GM18909 (cell line): ENCODE measurements around the gene KRTAP5-3.
A peak's percentile ranks its signal among the peaks of the same experiment; 100 is the strongest.
"Not testable (repeated sequence)": the region's sequence is repeated elsewhere in the genome, so short reads cannot be mapped to it uniquely, and the experiment has no call there.

Experiments used
- ATAC-seq: cut with Tn5 transposase; IDR thresholded peaks from one replicate; pipeline ENCODE4 v1.9.1; 2021; ENCODE audit warnings: mild to moderate bottlenecking; ENCODE audit not compliant: unreplicated experiment, poor library complexity

The KRTAP5-3 gene

GRCh38 chr11:1624621-1625020 is 16.4 kb upstream of the KRTAP5-3 start:
- no peak for ATAC-seq

DNA sequence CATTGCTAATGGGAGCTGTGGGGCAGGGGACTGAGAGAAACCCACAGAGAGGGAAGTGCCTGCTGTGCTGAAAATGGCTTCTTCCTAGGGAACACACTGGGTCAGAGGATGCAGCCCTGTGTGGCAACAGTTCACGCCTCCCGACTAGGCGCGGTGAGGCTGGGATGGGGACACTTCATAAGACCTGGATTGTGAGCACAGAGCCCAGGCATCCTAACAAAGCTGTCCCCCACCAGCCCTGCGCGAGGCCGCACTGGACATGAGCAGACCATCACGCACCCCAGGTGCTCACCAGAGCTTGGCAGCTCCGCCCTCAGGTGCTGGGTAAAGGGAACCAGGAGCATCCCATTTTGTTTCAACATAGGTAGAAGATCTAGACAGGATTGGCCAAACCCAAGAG is 15.5 kb upstream of the KRTAP5-3 start:
- no peak for ATAC-seq

GRCh38 chr11:1622086-1622485 is 13.8 kb upstream of the KRTAP5-3 start, which contains the start of gene KRTAP5-4:
TSS of gene KRTAP5-4 (minus strand) at chr11:1622138. CDS start at chr11:1622093, 45 bp downstream.
- no peak for ATAC-seq

- no peak for ATAC-seq
Observed at GRCh38 chr11:1619449-1619848, 11.2 kb upstream of the KRTAP5-3 start.

DNA sequence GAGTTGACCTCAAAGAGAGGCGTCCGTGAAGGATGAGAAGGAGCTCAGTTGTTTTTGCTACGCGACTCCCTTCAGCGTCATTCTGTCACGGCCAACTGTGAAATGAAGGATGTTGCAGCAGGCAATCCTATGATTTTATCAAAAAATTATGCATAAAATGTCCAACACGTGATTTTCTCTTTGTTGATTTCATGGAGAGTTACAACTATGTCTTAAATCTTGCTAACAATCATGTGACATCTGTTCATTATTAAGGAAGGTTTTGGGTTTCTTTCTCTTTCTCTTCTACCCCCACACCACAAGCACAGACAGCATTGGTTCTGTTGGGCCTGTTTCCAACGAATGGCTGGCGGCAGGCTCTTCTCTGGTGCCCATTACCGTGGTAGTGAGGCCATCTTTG is 10.0 kb upstream of the KRTAP5-3 start:
- ATAC-seq: no peak

- ATAC-seq: not testable (repeated sequence)
Observed at GRCh38 chr11:1607901-1608300, 362 bp downstream of the KRTAP5-3 start.

DNA sequence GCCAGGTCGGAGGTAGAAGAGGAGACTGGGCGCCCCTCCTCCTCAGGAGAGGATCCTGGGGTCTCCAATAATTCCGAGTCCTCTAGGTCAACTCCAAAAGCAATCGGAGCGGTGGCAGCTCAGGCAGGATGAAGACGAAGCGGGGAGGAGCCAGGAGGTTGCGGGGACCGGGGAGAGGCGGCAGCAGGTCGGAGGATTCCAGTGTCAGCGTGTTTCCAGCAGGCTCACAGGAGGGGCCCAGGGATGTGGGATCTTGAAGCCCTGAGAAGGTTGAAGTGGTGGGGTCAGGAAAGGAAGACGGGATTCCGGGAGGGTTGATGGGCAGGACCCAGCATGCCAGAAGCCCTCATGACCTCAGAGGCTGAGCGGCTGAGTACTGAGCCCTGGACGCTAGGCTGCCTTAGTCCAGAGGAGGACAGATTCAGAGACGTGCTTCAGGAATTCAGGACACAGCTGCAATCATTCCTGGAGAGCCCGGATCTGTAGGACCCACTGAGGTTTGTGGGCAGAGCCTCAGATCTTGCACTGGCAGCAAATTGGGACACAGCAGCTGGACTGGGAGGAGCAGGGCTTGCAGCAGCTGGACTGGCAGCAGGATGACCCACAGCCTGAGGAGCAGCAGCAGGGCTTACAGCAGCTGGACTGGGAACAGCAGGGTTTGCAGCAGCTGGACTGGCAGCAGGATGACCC is 962 bp downstream of the KRTAP5-3 start:
- ATAC-seq: not testable (repeated sequence)

DNA sequence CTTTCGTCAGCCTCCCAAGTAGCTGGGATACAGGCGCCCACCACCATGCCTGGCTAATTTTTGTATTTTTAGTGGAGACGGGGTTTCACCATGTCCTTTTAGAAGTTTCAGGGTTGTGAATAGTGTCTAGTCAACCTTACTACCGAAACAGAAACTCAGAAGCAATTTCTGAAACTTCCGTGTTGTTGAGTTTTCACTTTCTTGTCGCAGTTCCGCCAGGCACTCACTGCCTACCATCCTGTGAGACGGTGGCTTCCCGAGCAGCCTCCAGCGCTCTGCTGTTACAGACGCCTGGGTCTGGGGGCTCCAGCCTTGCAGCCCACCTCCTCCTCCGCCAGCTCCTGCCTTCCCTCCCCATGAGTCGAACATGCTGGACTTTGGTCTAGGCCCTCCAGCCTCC is 2.3 kb downstream of the KRTAP5-3 start:
- ATAC-seq: peak; percentile 81

GRCh38 chr11:1604711-1605110 is 3.6 kb downstream of the KRTAP5-3 start:
- ATAC-seq: no peak

GRCh38 chr11:1604181-1604580 is 4.1 kb downstream of the KRTAP5-3 start:
- ATAC-seq: no peak

- no peak for ATAC-seq
Observed at GRCh38 chr11:1603629-1604028, 4.6 kb downstream of the KRTAP5-3 start.

- ATAC-seq: not testable (repeated sequence)
Observed at GRCh38 chr11:1601663-1602062, 6.6 kb downstream of the KRTAP5-3 start.

- no peak for ATAC-seq
Observed at GRCh38 chr11:1600626-1601025, 7.6 kb downstream of the KRTAP5-3 start.

GRCh38 chr11:1598816-1599215 is 9.4 kb downstream of the KRTAP5-3 start:
- no peak for ATAC-seq

DNA sequence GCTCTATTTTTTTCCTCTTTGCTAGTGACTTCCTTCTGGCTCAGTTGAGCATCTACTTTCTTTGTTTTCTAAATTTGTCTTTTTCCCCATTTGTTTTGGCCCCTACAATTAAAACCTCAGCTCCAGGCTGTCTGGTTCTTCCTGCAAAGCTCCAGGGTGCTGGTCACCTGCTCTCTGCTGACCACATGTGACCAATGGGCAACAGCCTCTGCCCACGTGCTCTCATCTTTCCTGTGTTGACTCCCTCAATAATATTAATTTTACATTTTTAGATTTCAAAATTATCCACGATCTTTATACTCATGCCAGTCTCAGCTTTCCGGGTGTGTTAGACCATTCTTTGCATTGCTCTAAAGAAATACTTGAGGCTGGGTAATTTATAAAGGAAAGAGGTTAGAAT is 9.9 kb downstream of the KRTAP5-3 start:
- not testable (repeated sequence) for ATAC-seq

DNA sequence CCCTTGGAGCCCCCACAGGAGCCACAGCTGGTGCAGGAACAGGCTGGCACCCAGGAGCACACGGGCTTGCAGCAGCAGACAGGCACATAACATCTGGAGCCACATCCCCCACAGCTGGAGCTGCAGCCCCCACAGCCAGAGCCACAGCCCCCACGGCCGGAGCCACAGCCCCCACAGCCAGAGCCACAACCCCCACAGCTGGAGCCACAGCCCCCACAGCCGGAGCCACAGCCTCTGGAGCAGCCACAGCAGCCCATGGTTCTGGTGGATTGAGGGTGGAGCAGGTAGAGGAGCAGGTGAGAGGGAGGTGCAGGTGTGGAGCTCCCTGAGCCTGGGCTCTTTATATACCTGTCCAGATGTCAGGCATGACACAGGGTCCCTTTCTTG is 10.3 kb downstream of the KRTAP5-3 start, which contains the start of gene KRTAP5-2:
Gene KRTAP5-2, minus strand, starts transcription at position 301 of the 387 bp plus-strand sequence. Its CDS starts 44 bp downstream, at position 257.
- ATAC-seq: no peak

- no peak for ATAC-seq
Observed at GRCh38 chr11:1597331-1597993, 10.8 kb downstream of the KRTAP5-3 start.

GRCh38 chr11:1596576-1597121 is 11.6 kb downstream of the KRTAP5-3 start:
- not testable (repeated sequence) for ATAC-seq

DNA sequence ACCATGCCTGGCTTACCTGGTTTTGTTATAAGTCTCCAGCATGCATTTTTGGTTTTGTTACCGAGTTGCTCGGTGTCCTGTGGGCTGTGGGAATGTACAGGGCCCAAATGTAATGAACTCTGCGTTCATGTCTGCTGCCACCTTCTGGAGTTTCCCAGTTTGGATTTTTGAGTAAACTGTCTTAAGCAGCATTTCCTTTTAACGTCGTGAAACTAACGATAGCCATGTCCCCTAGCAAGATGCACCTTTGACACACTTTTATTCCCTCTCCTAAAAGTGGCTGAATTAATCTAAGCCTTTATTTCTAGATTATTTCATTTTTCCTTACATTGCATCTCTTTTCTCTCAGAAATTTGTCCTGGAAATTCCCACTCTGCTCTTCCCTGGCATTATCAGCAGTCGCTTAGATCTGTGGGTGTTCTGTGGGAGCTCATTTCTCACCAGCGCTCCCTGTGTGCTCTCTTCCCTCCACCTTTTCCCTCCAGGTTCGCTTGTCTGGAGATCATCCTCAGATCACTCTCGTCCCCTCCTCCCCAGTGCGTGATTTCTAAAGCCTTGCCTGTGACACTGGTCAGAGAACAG is 12.2 kb downstream of the KRTAP5-3 start:
- not testable (repeated sequence) for ATAC-seq

- ATAC-seq: no peak
Observed at GRCh38 chr11:1592628-1593027, 15.6 kb downstream of the KRTAP5-3 start.

GRCh38 chr11:1589996-1590395 is 18.3 kb downstream of the KRTAP5-3 start:
- ATAC-seq: no peak
